B cell (primary cell): ENCODE results near the gene PCK1. TPM values are rescaled to one million over a fixed set of nuclear protein-coding genes. Genes with fewer than 3 reads are reported as not detected.

ENCODE experiments used
- ATAC-seq: fragments of 200-7000 bp; cut with Tn5 transposase; one replicate; pipeline ENCODE4 v1.10.0; 2021; ENCODE audit warnings: low read depth, mild to moderate bottlenecking, moderate number of reproducible peaks, moderate library complexity
- CTCF ChIA-PET: fragments of 350-600 bp; sonication (Branson Sonifier 250); formaldehyde crosslinking; loops from one replicate; lab custom pipeline; 2021; ENCODE audit warnings: antibody characterized with exemption, inconsistent platforms; lab: Charles Lee
- POLR2A ChIA-PET: fragments of 350-600 bp; sonication (Branson Sonifier 250); formaldehyde crosslinking; loops from one replicate; lab custom pipeline; 2021; ENCODE audit warnings: antibody characterized with exemption; lab: Charles Lee
- DNase-seq: peaks from one replicate; pipeline ENCODE4 v3.0.0; 2013
- H2AFZ ChIP-seq: 2 replicates; pipeline ENCODE4 v1.6.1; 2012; ENCODE audit warnings: mild to moderate bottlenecking, low read depth, low read length; ENCODE audit not compliant: insufficient read depth, poor library complexity, severe bottlenecking
- H3K27ac ChIP-seq, 2 donors: 1 replicate in 1 of 2; 2 replicates in 1 of 2; pipeline ENCODE4 v1.5.1; 2012 to 2013; ENCODE audit warnings: low read length in 2 of 2, mild to moderate bottlenecking in 2 of 2, moderate library complexity in 1 of 2
- H3K27me3 ChIP-seq, 4 experiments: fragments of 200-600 bp in 1 of 4; sonication (generic) in 1 of 4; replicated peaks in 1 of 4; 1 replicate in 2 of 4; 2 replicates in 2 of 4; pipeline versions ENCODE4 v1.6.1 to v1.7.0; 2013 to 2016; ENCODE audit warnings: low read length in 3 of 4, mild to moderate bottlenecking in 2 of 4, mixed read lengths in 1 of 4, moderate library complexity in 1 of 4; ENCODE audit not compliant: insufficient read depth in 4 of 4, control insufficient read depth in 3 of 4; ENCODE audit errors: control extremely low read depth in 1 of 4
- H3K36me3 ChIP-seq, 2 experiments: replicated peaks in 1 of 2; 1 replicate in 1 of 2; 2 replicates in 1 of 2; pipeline versions ENCODE4 v1.6.1 to v1.7.1; 2013; ENCODE audit warnings: low read length in 1 of 2; ENCODE audit not compliant: insufficient read depth in 2 of 2, control insufficient read depth in 1 of 2; ENCODE audit errors: control extremely low read depth in 1 of 2, extremely low read depth in 1 of 2
- H3K4me1 ChIP-seq, 2 donors: fragments of 200-600 bp in 1 of 2; sonication (generic) in 1 of 2; 1 replicate in 1 of 2; 2 replicates in 1 of 2; pipeline versions ENCODE4 v1.5.1 to v1.6.1; 2013 to 2017; ENCODE audit warnings: low read length in 2 of 2; ENCODE audit not compliant: control insufficient read depth in 2 of 2, insufficient read depth in 2 of 2
- H3K4me2 ChIP-seq: replicated peaks from 2 replicates; pipeline ENCODE3; 2012; ENCODE audit warnings: mild to moderate bottlenecking, low read depth, low read length; ENCODE audit not compliant: poor library complexity, severe bottlenecking
- H3K4me3 ChIP-seq, 5 experiments: fragments of 200-600 bp in 1 of 5; sonication (generic) in 1 of 5; 1 replicate in 3 of 5; 2 replicates in 2 of 5; pipeline versions ENCODE4 v1.5.1 to v1.7.0; 2011 to 2016; ENCODE audit warnings: low read length in 4 of 5, mild to moderate bottlenecking in 4 of 5, low read depth in 2 of 5, control low read depth in 1 of 5, moderate library complexity in 1 of 5; ENCODE audit not compliant: insufficient read depth in 1 of 5; ENCODE audit errors: control extremely low read depth in 1 of 5, extremely low read depth in 1 of 5
- H3K79me2 ChIP-seq: fragments of 200-600 bp; sonication (generic); one replicate; pipeline ENCODE4 v1.6.0; 2016; ENCODE audit warnings: low read length; ENCODE audit not compliant: control insufficient read depth, insufficient read depth
- H3K9ac ChIP-seq: fragments of 200-600 bp; sonication (generic); 2 replicates; pipeline ENCODE4 v1.6.1; 2017; ENCODE audit warnings: mild to moderate bottlenecking, low read length, moderate library complexity
- H3K9me3 ChIP-seq, 3 donors: one replicate each; pipeline versions ENCODE4 v1.6.1 to v1.7.1; 2013; ENCODE audit warnings: low read length in 2 of 3; ENCODE audit not compliant: control insufficient read depth in 2 of 3, insufficient read depth in 1 of 3; ENCODE audit errors: control extremely low read depth in 1 of 3
- H4K20me1 ChIP-seq: 2 replicates; pipeline ENCODE4 v1.6.0; 2012; ENCODE audit warnings: mild to moderate bottlenecking, low read length; ENCODE audit not compliant: insufficient read depth, control insufficient read depth, poor library complexity, severe bottlenecking
- H3K27ac Mint-ChIP-seq: one replicate; pipeline ENCODE4 v1.8.0; 2021; ENCODE audit warnings: mixed read lengths
- H3K27me3 Mint-ChIP-seq: one replicate; pipeline ENCODE4 v1.8.0; 2021; ENCODE audit warnings: mixed read lengths
- H3K4me1 Mint-ChIP-seq: one replicate; pipeline ENCODE4 v1.8.0; 2021; ENCODE audit warnings: mixed read lengths
- H3K4me3 Mint-ChIP-seq: one replicate; pipeline ENCODE4 v1.8.0; 2021; ENCODE audit warnings: mixed read lengths
- H3K9me3 Mint-ChIP-seq: one replicate; pipeline ENCODE4 v1.8.0; 2022; ENCODE audit warnings: mixed read lengths; ENCODE audit not compliant: insufficient read depth
- EZH2 ChIP-seq: IDR thresholded peaks from 2 replicates; pipeline ENCODE4 v1.6.1; 2012; ENCODE audit warnings: borderline replicate concordance, low read depth, mild to moderate bottlenecking, moderate library complexity, low read length; ENCODE audit not compliant: insufficient read depth, poor library complexity, severe bottlenecking
- WGBS: methylation state at CpG from one replicate; pipeline ENCODE4 v1.1.5; 2013; ENCODE audit warnings: missing lambda C conversion rate; ENCODE audit not compliant: insufficient coverage; 5-methylcytosine and 5-hydroxymethylcytosine counted together
- intact Hi-C: fragments of 100-400 bp; cut with micrococcal nuclease; formaldehyde crosslinking; loops from one replicate; pipeline ENCODE4 v1.10.0; 2022
- polyA plus RNA-seq: library from polyadenylated mRNA; depleted of rRNA; stranded (reverse); fragments of >200 nt; gene quantifications from 2 replicates; pipeline ENCODE4 v1.2.3, GENCODE V29; 2012
- total RNA-seq, 2 donors: library from RNA; stranded (reverse); fragments of 120-200 nt in 1 of 2; gene quantifications; 1 replicate in 1 of 2; 2 replicates in 1 of 2; pipeline versions ENCODE4 v1.2.3 to v1.2.4, GENCODE V29; 2013 to 2022
- TF ChIP-seq, protein P1 (sequence below): fragments of 200-600 bp; IDR thresholded peaks from one replicate; pipeline ENCODE4 v1.8.0; 2022; ENCODE audit warnings: antibody characterized with exemption, mild to moderate bottlenecking

PCK1 gene
- total and polyA plus RNA-seq, 2 donors (not counting 1 experiment from before 2014, with no cell fraction given) = not detected

DNA sequence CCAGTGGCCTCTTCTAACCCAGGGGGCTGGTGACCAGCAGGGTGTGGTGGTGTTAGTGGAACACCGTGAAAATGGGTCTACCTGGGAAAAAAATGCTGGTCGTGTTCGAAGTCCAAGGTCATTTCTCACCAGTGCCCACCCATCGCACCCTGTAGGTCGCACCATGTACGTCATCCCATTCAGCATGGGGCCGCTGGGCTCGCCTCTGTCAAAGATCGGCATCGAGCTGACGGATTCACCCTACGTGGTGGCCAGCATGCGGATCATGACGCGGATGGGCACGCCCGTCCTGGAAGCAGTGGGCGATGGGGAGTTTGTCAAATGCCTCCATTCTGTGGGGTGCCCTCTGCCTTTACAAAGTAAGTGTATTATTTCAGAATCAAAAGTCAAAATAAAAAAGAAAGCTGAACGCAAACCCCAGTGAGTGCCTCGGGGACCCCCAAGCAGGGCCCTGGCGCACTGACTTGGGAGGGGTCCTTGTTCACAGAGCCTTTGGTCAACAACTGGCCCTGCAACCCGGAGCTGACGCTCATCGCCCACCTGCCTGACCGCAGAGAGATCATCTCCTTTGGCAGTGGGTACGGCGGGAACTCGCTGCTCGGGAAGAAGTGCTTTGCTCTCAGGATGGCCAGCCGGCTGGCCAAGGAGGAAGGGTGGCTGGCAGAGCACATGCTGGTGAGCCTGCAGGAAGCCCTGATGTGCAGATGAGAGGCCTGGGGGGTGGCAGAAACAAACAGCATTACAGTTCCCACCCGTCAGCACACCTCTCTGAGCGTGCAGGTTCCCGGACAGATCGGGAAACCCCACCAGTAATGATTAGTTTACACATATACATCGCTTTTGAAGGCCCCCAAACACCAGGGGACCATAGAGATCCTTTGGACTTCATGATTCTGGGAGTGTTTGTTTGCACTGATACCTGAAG lies 1.9 kb downstream of the PCK1 start:
- Histone ChIP-seq H3K9me3 (no peaks in the 10 kb centered on the region), H3K27ac (no peak overlapping the region), H2AFZ (no peak overlapping the region), H4K20me1 (no peaks in the 10 kb centered on the region), H3K4me1 (no peaks in the 10 kb centered on the region), H3K9ac (no peak overlapping the region), H3K4me3 (no peak overlapping the region), H3K36me3 (no peaks in the 10 kb centered on the region), H3K79me2 (no peaks in the 10 kb centered on the region), H3K27me3 (peaks cover 0 to 5% (median 3%) of the 10 kb centered on the region in 4 experiments), H3K4me2 (no peak overlapping the region)
- 96% methylated on average over 27 of the region's 35 CpGs for WGBS
- ATAC-seq (no peak), DNase-seq (no peak)
- Mint-ChIP-seq H3K9me3 (no peaks in the 10 kb centered on the region), H3K4me3 (no peak overlapping the region), H3K27me3 (peaks cover 34% of the 10 kb centered on the region), H3K27ac (no peak overlapping the region), H3K4me1 (no peaks in the 10 kb centered on the region)
- no peak for TF ChIP-seq EZH2
- TF ChIP-seq, protein P1, sequence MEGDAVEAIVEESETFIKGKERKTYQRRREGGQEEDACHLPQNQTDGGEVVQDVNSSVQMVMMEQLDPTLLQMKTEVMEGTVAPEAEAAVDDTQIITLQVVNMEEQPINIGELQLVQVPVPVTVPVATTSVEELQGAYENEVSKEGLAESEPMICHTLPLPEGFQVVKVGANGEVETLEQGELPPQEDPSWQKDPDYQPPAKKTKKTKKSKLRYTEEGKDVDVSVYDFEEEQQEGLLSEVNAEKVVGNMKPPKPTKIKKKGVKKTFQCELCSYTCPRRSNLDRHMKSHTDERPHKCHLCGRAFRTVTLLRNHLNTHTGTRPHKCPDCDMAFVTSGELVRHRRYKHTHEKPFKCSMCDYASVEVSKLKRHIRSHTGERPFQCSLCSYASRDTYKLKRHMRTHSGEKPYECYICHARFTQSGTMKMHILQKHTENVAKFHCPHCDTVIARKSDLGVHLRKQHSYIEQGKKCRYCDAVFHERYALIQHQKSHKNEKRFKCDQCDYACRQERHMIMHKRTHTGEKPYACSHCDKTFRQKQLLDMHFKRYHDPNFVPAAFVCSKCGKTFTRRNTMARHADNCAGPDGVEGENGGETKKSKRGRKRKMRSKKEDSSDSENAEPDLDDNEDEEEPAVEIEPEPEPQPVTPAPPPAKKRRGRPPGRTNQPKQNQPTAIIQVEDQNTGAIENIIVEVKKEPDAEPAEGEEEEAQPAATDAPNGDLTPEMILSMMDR = no peak
- intact Hi-C loops = no loop called here
- CTCF ChIA-PET = no interaction called here
- POLR2A ChIA-PET = no interaction called here

DNA sequence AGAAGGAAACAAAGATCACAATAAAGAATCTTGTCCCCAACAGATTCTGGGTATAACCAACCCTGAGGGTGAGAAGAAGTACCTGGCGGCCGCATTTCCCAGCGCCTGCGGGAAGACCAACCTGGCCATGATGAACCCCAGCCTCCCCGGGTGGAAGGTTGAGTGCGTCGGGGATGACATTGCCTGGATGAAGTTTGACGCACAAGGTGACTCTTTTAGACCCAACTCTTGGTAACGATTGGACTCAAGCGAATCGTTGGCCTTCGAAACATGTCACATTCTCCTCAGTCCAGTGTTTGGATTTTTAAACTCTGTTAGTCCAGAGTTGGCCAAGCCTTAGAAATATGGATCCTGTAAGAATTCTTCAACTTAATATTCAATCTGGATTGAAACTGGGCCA lies 2.6 kb downstream of the PCK1 start:
- WGBS = 100% methylated on average over 9 of the region's 12 CpGs
- no peak overlapping the region for H3K27ac ChIP-seq
- Mint-ChIP-seq H3K4me3 (no peak overlapping the region), H3K4me1 (no peaks in the 10 kb centered on the region), H3K27me3 (peaks cover 36% of the 10 kb centered on the region), H3K27ac (no peak overlapping the region), H3K9me3 (no peaks in the 10 kb centered on the region)
- no peak overlapping the region for H3K4me3 ChIP-seq
- no peaks in the 10 kb centered on the region for H3K36me3 ChIP-seq
- TF ChIP-seq EZH2 = no peak
- TF ChIP-seq, protein P1 = no peak
- H2AFZ ChIP-seq = no peak overlapping the region
- intact Hi-C loops = no loop called here
- DNase-seq (no peak), ATAC-seq (no peak)
- H3K9me3 ChIP-seq = no peaks in the 10 kb centered on the region
- CTCF ChIA-PET = no interaction called here
- H3K79me2 ChIP-seq = no peaks in the 10 kb centered on the region
- peaks cover 0 to 5% (median 3%) of the 10 kb centered on the region in 4 experiments for H3K27me3 ChIP-seq
- no peaks in the 10 kb centered on the region for H4K20me1 ChIP-seq
- H3K4me2 ChIP-seq = no peak overlapping the region
- POLR2A ChIA-PET = no interaction called here
- no peaks in the 10 kb centered on the region for H3K4me1 ChIP-seq
- H3K9ac ChIP-seq = no peak overlapping the region
